Measurements from ENCODE around the gene NUPR1.

The NUPR1 gene

GRCh38 chr16:28520672-28521071 lies 18.1 kb downstream of the NUPR1 start:
- H3K27ac ChIP-seq (ENCODE audit: low read length): no peak overlapping the region
- H3K4me3 ChIP-seq (ENCODE audit: low read length): no peak overlapping the region
- no peaks in the 10 kb centered on the region for H3K4me1 ChIP-seq (ENCODE audit: control insufficient read depth, low read depth, low read length)
- no peaks in the 10 kb centered on the region for H3K27me3 ChIP-seq (ENCODE audit: control insufficient read depth, insufficient read depth, low read length)
- H3K9ac ChIP-seq (ENCODE audit: low read length): no peak overlapping the region
- H3K36me3 ChIP-seq (ENCODE audit: control insufficient read depth, low read depth, low read length): no peaks in the 10 kb centered on the region
- no peaks in the 10 kb centered on the region for H3K9me3 ChIP-seq (ENCODE audit: control insufficient read depth, low read depth, low read length)

- Histone ChIP-seq H3K4me1 (ENCODE audit: control insufficient read depth, low read depth, low read length) (no peaks in the 10 kb centered on the region), H3K36me3 (ENCODE audit: control insufficient read depth, low read depth, low read length) (no peaks in the 10 kb centered on the region), H3K9ac (ENCODE audit: low read length) (no peak overlapping the region), H3K27ac (ENCODE audit: low read length) (no peak overlapping the region), H3K4me3 (ENCODE audit: low read length) (no peak overlapping the region), H3K27me3 (ENCODE audit: control insufficient read depth, insufficient read depth, low read length) (no peaks in the 10 kb centered on the region), H3K9me3 (ENCODE audit: control insufficient read depth, low read depth, low read length) (no peaks in the 10 kb centered on the region)
Measured at GRCh38 chr16:28514246-28514645, 24.5 kb downstream of the NUPR1 start.

GRCh38 chr16:28513484-28514181 lies 25.1 kb downstream of the NUPR1 start:
- H3K27me3 ChIP-seq (ENCODE audit: control insufficient read depth, insufficient read depth, low read length): no peaks in the 10 kb centered on the region
- no peaks in the 10 kb centered on the region for H3K36me3 ChIP-seq (ENCODE audit: control insufficient read depth, low read depth, low read length)
- H3K27ac ChIP-seq (ENCODE audit: low read length): no peak overlapping the region
- H3K9ac ChIP-seq (ENCODE audit: low read length): no peak overlapping the region
- H3K4me1 ChIP-seq (ENCODE audit: control insufficient read depth, low read depth, low read length): no peaks in the 10 kb centered on the region
- no peak overlapping the region for H3K4me3 ChIP-seq (ENCODE audit: low read length)
- no peaks in the 10 kb centered on the region for H3K9me3 ChIP-seq (ENCODE audit: control insufficient read depth, low read depth, low read length)

- Histone ChIP-seq H3K27ac (ENCODE audit: low read length) (no peak overlapping the region), H3K4me3 (ENCODE audit: low read length) (no peak overlapping the region), H3K9me3 (ENCODE audit: control insufficient read depth, low read depth, low read length) (no peaks in the 10 kb centered on the region), H3K27me3 (ENCODE audit: control insufficient read depth, insufficient read depth, low read length) (no peaks in the 10 kb centered on the region), H3K9ac (ENCODE audit: low read length) (no peak overlapping the region), H3K36me3 (ENCODE audit: control insufficient read depth, low read depth, low read length) (no peaks in the 10 kb centered on the region), H3K4me1 (ENCODE audit: control insufficient read depth, low read depth, low read length) (no peaks in the 10 kb centered on the region)
Measured at GRCh38 chr16:28511801-28512789, 26.7 kb downstream of the NUPR1 start.

DNA sequence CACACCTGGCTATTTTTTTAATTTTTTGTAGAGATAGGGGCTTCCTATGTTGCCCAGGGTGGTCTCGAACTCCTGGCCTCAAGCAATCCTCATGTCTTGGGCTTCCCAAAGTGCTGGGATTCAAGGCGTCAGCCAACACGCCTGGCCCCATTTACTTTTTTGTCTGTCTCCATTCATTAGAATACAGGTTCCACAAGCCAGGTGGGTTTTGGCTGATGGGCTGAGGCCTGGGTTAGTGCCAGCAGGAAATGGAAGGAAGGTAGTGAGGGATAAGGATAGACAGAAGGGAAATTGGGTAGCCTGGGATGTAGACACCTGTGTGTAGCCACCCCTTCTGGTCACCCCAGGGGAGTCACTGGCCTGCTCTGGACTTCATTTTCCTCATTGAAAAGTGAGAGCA lies 27.7 kb downstream of the NUPR1 start:
- no peak overlapping the region for H3K4me3 ChIP-seq (ENCODE audit: low read length)
- no peaks in the 10 kb centered on the region for H3K27me3 ChIP-seq (ENCODE audit: control insufficient read depth, insufficient read depth, low read length)
- no peaks in the 10 kb centered on the region for H3K36me3 ChIP-seq (ENCODE audit: control insufficient read depth, low read depth, low read length)
- no peak overlapping the region for H3K27ac ChIP-seq (ENCODE audit: low read length)
- no peaks in the 10 kb centered on the region for H3K4me1 ChIP-seq (ENCODE audit: control insufficient read depth, low read depth, low read length)
- no peak overlapping the region for H3K9ac ChIP-seq (ENCODE audit: low read length)
- no peaks in the 10 kb centered on the region for H3K9me3 ChIP-seq (ENCODE audit: control insufficient read depth, low read depth, low read length)

DNA sequence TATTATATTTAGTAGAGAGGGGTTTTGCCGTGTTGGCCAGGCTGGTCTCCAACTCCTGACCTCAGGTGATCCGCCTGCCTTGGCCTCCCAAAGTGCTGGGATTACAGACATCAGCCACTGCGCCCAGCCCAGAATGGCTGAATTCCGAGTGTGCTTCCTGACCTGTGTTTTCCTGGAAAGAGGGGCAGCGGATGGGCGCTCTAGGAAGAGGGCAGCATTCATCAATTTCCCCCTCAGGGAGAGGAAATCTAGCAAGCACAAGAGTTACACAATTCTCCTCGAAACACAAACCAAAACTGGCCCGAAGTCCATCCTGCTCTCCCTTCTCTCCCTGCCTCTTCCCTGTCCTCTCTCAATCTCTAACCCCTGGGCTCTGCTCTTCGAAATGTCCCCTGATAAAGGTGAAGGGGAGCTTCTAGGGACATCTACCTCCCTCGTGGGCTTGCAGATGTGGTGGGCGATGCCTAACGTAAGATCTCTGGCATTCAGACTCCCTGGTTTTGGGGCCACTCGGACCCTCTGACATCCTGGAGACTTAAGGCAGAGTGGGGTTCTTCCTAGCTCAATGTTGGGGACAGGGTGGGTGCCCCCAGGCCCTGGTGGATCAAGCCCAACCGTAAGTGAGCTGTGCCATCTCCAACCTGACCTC lies 33.2 kb downstream of the NUPR1 start:
- Histone ChIP-seq H3K4me3 (ENCODE audit: low read length) (no peak overlapping the region), H3K36me3 (ENCODE audit: control insufficient read depth, low read depth, low read length) (no peaks in the 10 kb centered on the region), H3K9me3 (ENCODE audit: control insufficient read depth, low read depth, low read length) (no peaks in the 10 kb centered on the region), H3K27me3 (ENCODE audit: control insufficient read depth, insufficient read depth, low read length) (no peaks in the 10 kb centered on the region), H3K4me1 (ENCODE audit: control insufficient read depth, low read depth, low read length) (no peaks in the 10 kb centered on the region), H3K27ac (ENCODE audit: low read length) (no peak overlapping the region), H3K9ac (ENCODE audit: low read length) (no peak overlapping the region)

GRCh38 chr16:28504707-28505404 lies 33.9 kb downstream of the NUPR1 start:
- H3K27me3 ChIP-seq (ENCODE audit: control insufficient read depth, insufficient read depth, low read length): no peaks in the 10 kb centered on the region
- no peak overlapping the region for H3K4me3 ChIP-seq (ENCODE audit: low read length)
- H3K36me3 ChIP-seq (ENCODE audit: control insufficient read depth, low read depth, low read length): no peaks in the 10 kb centered on the region
- H3K9ac ChIP-seq (ENCODE audit: low read length): no peak overlapping the region
- H3K9me3 ChIP-seq (ENCODE audit: control insufficient read depth, low read depth, low read length): no peaks in the 10 kb centered on the region
- H3K4me1 ChIP-seq (ENCODE audit: control insufficient read depth, low read depth, low read length): no peaks in the 10 kb centered on the region
- no peak overlapping the region for H3K27ac ChIP-seq (ENCODE audit: low read length)

DNA sequence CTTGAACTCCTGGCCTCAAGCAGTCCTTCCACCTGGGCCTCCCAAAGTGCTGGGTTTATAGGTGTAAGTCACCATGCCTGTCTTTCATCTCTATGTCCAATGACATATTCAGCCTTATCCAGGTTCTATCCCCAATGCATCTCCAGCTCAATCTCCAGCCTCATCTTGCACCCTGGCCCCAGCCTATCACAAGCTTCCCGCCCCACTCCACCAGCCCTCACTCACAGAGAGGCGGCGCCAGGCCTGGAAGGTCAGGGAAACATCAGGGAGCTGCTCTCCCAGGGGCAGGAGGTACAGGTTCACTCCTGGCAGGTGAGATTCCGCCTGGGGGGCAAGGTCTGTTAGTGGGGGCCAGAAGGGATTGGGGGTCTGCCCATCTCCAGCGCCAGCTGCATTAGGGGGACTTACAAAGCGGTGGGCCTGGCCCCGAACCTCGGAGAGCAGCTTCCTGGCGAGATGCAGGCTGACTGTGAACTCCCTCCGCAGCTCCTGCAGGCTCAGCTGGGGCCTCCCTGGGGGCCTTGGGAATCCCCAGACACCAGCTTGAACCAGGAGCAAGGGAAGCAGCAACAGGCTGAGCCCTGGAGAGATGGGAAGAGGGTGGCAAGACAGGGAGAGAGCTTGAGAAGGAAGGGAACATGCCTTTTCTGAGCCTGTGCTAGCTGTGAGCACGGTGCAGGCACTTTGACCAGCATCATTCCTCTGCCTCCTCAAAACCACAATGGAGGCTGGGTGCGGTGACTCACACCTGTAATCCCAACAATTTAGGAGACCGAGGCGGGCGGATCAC lies 35.1 kb downstream of the NUPR1 start:
- H3K27ac ChIP-seq (ENCODE audit: low read length): no peak overlapping the region
- H3K36me3 ChIP-seq (ENCODE audit: control insufficient read depth, low read depth, low read length): no peaks in the 10 kb centered on the region
- H3K27me3 ChIP-seq (ENCODE audit: control insufficient read depth, insufficient read depth, low read length): no peaks in the 10 kb centered on the region
- H3K9me3 ChIP-seq (ENCODE audit: control insufficient read depth, low read depth, low read length): no peaks in the 10 kb centered on the region
- H3K4me1 ChIP-seq (ENCODE audit: control insufficient read depth, low read depth, low read length): no peaks in the 10 kb centered on the region
- H3K9ac ChIP-seq (ENCODE audit: low read length): no peak overlapping the region
- H3K4me3 ChIP-seq (ENCODE audit: low read length): no peak overlapping the region

DNA sequence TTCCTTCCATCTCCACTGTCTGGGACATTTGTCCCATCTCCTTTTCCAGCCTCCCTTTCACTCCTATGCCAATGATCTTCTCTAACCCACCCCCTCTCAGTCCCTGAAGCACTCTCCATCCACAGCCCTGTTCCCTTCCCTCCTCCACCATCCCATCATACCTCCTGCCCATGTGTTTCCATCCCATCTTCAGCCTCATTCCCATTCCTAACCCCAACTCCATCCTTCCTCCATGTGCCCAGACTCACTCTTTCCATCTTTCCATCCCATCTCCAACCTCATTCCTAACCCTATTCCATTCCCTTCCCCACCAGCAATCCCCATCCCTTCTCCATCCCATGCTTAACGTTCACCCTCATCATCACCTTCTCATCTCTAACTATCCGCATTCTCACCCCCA lies 36.5 kb downstream of the NUPR1 start:
- Histone ChIP-seq H3K4me3 (ENCODE audit: low read length) (no peak overlapping the region), H3K4me1 (ENCODE audit: control insufficient read depth, low read depth, low read length) (no peaks in the 10 kb centered on the region), H3K27me3 (ENCODE audit: control insufficient read depth, insufficient read depth, low read length) (no peaks in the 10 kb centered on the region), H3K9ac (ENCODE audit: low read length) (no peak overlapping the region), H3K36me3 (ENCODE audit: control insufficient read depth, low read depth, low read length) (no peaks in the 10 kb centered on the region), H3K9me3 (ENCODE audit: control insufficient read depth, low read depth, low read length) (no peaks in the 10 kb centered on the region), H3K27ac (ENCODE audit: low read length) (no peak overlapping the region)

- H3K27ac ChIP-seq (ENCODE audit: low read length): no peak overlapping the region
- H3K36me3 ChIP-seq (ENCODE audit: control insufficient read depth, low read depth, low read length): no peaks in the 10 kb centered on the region
- no peaks in the 10 kb centered on the region for H3K27me3 ChIP-seq (ENCODE audit: control insufficient read depth, insufficient read depth, low read length)
- no peak overlapping the region for H3K4me3 ChIP-seq (ENCODE audit: low read length)
- H3K4me1 ChIP-seq (ENCODE audit: control insufficient read depth, low read depth, low read length): no peaks in the 10 kb centered on the region
- H3K9ac ChIP-seq (ENCODE audit: low read length): no peak overlapping the region
- H3K9me3 ChIP-seq (ENCODE audit: control insufficient read depth, low read depth, low read length): no peaks in the 10 kb centered on the region
Measured at GRCh38 chr16:28501258-28502232, 37.2 kb downstream of the NUPR1 start.
